ENCODE data around the gene PHYHD1.
A peak's percentile ranks its signal among the peaks of the same experiment; 100 is the strongest.

PHYHD1 gene

DNA sequence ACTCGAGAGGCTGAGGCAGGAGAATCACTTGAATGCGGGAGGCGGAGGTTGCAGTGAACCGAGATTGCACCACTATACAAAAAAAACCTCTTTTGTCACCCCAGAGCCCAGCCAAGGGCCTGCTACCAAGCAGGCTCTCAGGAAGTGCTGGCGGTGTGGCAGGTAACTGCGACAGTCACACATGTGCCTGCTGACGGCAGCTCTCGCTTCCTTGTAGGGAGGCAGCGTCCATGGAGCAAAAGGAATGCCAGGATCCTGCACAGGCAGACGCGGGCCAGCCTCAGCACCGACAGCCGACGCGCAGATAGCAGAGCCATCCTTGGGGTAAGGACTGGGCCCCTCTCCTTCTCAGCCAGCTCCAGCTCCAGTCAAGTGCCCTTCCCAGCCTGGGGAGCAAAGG lies 35.0 kb upstream of the PHYHD1 start:
- no peak overlapping the region for H3K4me3 ChIP-seq
- TF ChIP-seq, protein P1, sequence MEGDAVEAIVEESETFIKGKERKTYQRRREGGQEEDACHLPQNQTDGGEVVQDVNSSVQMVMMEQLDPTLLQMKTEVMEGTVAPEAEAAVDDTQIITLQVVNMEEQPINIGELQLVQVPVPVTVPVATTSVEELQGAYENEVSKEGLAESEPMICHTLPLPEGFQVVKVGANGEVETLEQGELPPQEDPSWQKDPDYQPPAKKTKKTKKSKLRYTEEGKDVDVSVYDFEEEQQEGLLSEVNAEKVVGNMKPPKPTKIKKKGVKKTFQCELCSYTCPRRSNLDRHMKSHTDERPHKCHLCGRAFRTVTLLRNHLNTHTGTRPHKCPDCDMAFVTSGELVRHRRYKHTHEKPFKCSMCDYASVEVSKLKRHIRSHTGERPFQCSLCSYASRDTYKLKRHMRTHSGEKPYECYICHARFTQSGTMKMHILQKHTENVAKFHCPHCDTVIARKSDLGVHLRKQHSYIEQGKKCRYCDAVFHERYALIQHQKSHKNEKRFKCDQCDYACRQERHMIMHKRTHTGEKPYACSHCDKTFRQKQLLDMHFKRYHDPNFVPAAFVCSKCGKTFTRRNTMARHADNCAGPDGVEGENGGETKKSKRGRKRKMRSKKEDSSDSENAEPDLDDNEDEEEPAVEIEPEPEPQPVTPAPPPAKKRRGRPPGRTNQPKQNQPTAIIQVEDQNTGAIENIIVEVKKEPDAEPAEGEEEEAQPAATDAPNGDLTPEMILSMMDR (IDR thresholded peaks at IDR 0.05): no peak
- H3K27ac ChIP-seq: peak overlapping the region in 1 of 2 donors; percentile 39
- DNase-seq (ENCODE audit: low spot score): no peak

DNA sequence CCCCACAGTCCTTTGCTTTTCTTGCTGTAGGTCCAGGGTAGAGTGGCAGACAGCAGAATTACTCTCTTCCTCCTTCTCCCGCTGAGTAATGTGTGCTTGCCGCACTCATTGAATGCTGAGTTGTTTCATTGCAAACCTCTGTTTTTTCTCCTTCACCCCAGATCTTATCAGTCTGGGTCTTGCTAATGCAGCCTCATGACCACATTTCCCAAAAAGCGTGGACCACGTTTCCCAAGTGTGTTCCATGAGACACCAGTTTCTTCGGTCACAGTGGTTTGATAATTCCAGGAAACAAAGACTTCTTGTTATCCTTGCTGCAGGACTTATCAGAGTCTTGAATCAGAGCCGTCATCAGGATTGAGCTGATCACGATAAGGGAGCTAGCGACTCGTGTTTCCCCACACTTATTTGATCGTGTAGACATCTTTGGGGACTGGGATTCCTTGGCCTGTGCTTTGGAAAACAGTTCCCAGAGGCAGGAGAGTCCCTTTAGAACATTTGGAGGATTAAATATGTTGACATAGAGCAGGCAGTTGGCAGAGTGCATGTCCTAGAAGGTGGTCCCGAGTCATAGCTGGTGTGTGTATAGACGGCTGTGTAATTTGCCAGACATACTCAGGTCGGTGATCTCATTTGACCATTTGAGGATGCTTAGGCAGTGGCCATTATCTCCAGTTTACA lies 34.4 kb upstream of the PHYHD1 start:
- no peak overlapping the region for H3K27ac ChIP-seq
- TF ChIP-seq, protein P1 (IDR thresholded peaks at IDR 0.05): no peak
- no peak for DNase-seq (ENCODE audit: low spot score)
- H3K4me3 ChIP-seq: no peak overlapping the region

DNA sequence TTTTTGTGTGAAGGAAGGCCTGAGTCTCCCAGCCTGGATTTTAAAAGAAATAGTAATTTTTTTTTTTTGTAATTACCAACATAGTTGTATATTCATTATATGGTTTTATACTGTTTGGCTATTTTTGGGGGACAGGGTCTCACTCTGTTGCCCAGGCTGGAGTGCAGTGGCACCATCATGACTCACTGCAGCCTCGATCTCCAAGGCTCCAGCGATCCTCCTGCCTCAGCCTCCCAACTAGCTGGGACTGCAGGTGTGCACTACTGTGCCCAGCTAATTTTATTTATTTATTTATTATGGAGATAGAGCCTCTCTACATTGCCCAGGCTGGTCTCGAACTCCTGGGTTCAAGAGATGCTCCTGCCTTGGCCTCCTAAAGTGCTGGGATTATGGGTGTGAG lies 33.7 kb upstream of the PHYHD1 start:
- H3K27ac ChIP-seq: no peak overlapping the region
- no peak overlapping the region for H3K4me3 ChIP-seq
- TF ChIP-seq, protein P1 (IDR thresholded peaks at IDR 0.05): no peak

DNA sequence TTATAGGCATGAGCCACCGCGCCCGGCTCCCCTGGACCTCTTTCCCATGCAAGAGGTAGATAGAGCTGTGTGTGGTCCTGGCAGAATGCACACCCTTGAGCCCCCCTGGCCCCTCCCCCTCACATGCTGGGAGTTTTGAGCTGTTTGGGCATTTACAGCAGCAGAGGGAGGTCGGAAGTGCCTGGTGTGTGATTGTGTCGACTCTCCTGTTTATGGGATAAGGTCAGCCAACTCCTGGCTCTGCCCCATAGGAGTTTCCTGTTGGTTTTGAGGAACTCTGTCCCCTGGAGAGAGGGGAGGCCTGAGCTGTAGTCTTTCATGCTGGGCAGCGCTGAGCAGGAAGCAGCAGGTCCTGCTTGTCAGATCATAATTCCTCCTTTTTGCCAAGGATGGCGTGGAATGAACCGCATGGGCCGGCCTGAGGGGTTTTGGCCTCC lies 32.9 kb upstream of the PHYHD1 start:
- H3K27ac ChIP-seq: peak overlapping the region in 1 of 2 donors; percentile 60
- H3K4me3 ChIP-seq: no peak overlapping the region
- no peak for DNase-seq (ENCODE audit: low spot score)
- TF ChIP-seq, protein P1 (IDR thresholded peaks at IDR 0.05): no peak

More for the DNA sequence above, 33.7 kb upstream of the PHYHD1 start:
- DNase-seq (ENCODE audit: low spot score): no peak

DNA sequence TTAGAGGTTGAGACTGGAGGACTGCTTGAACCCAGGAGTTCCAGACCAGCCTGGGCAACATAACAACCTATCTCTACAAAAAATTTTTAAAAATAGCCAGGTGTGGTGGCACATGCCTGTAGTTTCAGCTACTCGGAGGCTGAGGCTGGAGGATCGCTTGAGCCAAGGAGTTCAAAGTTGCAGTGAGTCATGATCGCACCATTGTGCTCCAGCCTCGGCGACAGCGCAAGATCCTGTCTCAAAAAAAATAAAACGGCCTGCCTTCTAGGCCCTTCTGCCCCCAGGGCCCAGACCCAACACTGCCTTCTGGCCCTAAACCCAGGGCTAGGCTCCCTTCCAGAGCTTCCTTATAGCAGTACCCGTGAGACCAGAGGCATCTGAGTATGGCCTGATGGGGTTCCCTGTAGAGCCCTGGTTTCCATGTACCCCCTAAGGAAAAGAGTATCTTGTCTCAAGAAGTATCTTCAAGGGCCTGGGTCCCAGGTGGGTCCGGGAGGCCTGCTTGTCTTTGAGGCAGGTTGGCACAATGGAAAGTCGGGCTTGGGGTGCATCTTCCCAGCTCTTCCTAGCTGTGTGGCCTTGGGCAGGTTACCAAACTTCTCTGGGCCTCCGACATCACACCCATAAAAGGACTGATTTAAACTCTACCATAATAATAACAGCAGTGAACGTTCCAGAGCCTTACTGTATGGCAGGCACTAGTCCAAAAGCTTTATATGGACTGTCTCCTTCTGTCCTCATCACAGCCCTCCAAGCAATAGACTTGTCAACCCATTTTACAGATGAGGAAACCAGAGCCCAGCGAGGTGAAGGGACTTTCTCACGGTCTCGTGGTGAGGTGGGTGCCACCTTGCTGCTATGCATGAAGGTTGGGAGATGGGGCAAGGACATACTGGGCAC lies 29.2 kb upstream of the PHYHD1 start:
- H3K4me3 ChIP-seq: peak overlapping the region; percentile 60
- no peak for DNase-seq (ENCODE audit: low spot score)
- TF ChIP-seq, protein P1 (IDR thresholded peaks at IDR 0.05): no peak
- H3K27ac ChIP-seq: peak overlapping the region; percentile 83 to 94

DNA sequence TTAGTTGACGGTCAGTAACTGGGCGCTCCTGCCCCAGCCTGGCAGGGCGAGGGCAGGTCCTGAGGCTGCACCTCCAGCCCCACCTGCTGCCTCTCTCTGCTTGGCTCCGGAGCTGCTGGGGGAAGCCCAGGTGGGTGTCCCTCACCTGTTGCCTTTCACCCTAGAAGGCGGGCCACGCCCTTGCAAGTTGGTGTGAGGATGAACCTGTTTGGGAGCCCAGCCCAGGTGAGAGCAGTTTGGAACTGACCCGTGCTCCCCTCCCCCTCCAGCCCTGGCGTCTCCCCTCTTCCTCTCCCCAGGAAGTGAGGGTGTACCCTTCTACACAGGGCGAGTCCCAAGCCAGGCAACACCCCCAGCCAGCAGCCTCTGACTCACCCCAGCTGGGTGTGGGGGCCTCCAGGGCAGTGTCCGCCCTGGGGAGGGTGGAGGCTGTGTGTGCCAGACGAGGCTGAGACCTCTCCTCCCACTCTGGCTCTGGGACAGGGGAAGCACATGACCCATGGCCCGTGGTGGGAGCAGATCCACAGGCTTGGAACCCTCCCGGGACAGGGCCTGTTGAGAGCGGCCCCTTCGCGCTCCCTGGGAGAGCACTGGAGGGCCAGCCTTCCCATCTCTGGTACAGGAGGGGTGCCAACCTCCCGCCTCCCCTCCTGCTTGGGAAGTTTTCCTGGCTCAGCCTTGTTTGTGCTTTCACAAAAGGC lies 28.4 kb upstream of the PHYHD1 start:
- TF ChIP-seq, protein P1 (IDR thresholded peaks at IDR 0.05): no peak
- Histone ChIP-seq H3K4me3 (peak overlapping the region; percentile 60), H3K27ac (peak overlapping the region; percentile 83 to 94)
- peak; percentile 96 for DNase-seq (ENCODE audit: low spot score)

All from coronary artery (tissue), 2 donors.